HepG2 (cell line): ENCODE results near the gene DLX6. TPM values are rescaled to one million over a fixed set of nuclear protein-coding genes. Genes with fewer than 3 reads are reported as not detected.

ENCODE experiments used
- ATAC-seq: fragments of 200-7000 bp; cut with Tn5 transposase; 3 replicates; pipeline ENCODE4 v1.9.1; 2020; ENCODE audit warnings: mild to moderate bottlenecking, moderate library complexity
- BruUV-seq: library from RNA; stranded (reverse); fragments of 400-500 nt; replicated peaks from 2 replicates; lab custom pipeline; 2021; lab: Mats Ljungman, UMichigan
- CTCF ChIA-PET: fragments of 300-600 bp; formaldehyde crosslinking; extraction: SDS; loops from one replicate; lab custom pipeline; 2021; ENCODE audit warnings: low total read pairs, inconsistent platforms, low intra/inter-chr PET ratio; lab: Yijun Ruan, JAX
- POLR2A ChIA-PET: fragments of 350-600 bp; sonication (Branson Sonifier 250); formaldehyde crosslinking; loops from one replicate; lab custom pipeline; 2020; ENCODE audit warnings: antibody characterized with exemption, inconsistent platforms; lab: Yijun Ruan, JAX
- DNase-seq: peaks from one replicate; pipeline ENCODE4 v3.0.0-alpha.2; 2015; ENCODE audit warnings: low spot score
- FAIRE-seq: peaks from 3 replicates; lab custom pipeline; 2011; peaks lifted over from hg19 to GRCh38; lab: Jason Lieb, UNC
- H2AFZ ChIP-seq: one replicate; pipeline ENCODE4 v1.6.1; 2011; ENCODE audit warnings: low read length, inconsistent platforms
- H3K27ac ChIP-seq: fragments of 300-600 bp; 3 replicates; pipeline ENCODE4 v1.8.0; 2011; ENCODE audit warnings: mixed run types, mild to moderate bottlenecking, mixed read lengths, low read length, inconsistent platforms; ENCODE audit not compliant: insufficient read depth; ENCODE audit errors: extremely low read length
- H3K27me3 ChIP-seq, 2 experiments: fragments of 200-600 bp in 1 of 2; 2 replicates in 1 of 2; 3 replicates in 1 of 2; pipeline versions ENCODE4 v1.6.0 to v1.8.0; 2011; ENCODE audit warnings: low read length in 2 of 2, mild to moderate bottlenecking in 2 of 2, moderate library complexity in 2 of 2, inconsistent platforms in 1 of 2; ENCODE audit not compliant: insufficient read depth in 2 of 2, control insufficient read depth in 1 of 2
- H3K36me3 ChIP-seq, 2 experiments: fragments of 200-600 bp in 1 of 2; replicated peaks in 1 of 2; 2 replicates in 1 of 2; 3 replicates in 1 of 2; pipeline versions ENCODE4 v1.5.1 to v1.8.0; 2011; ENCODE audit warnings: low read length in 2 of 2, inconsistent platforms in 1 of 2; ENCODE audit not compliant: insufficient read depth in 2 of 2, control insufficient read depth in 1 of 2
- H3K4me1 ChIP-seq: 2 replicates; pipeline ENCODE4 v1.5.1; 2012; ENCODE audit warnings: low read length, inconsistent platforms; ENCODE audit not compliant: insufficient read depth
- H3K4me2 ChIP-seq: 2 replicates; pipeline ENCODE4 v1.6.0; 2011; ENCODE audit warnings: low read depth, low read length, inconsistent platforms
- H3K4me3 ChIP-seq, 3 experiments: fragments of 200-600 bp in 1 of 3; sonication (generic), shearing (Covaris generic) in 1 of 3; replicated peaks in 1 of 3; 2 replicates each; pipeline ENCODE4 v1.5.1; 2011 to 2016; ENCODE audit warnings: low read length in 3 of 3, inconsistent platforms in 2 of 3, low read depth in 2 of 3, mild to moderate bottlenecking in 2 of 3, control low read depth in 1 of 3, mixed read lengths in 1 of 3; ENCODE audit not compliant: insufficient read depth in 1 of 3
- H3K79me2 ChIP-seq: one replicate; pipeline ENCODE4 v1.6.1; 2011; ENCODE audit warnings: low read length, inconsistent platforms; ENCODE audit not compliant: insufficient read depth
- H3K9ac ChIP-seq: 2 replicates; pipeline ENCODE4 v1.6.0; 2011; ENCODE audit warnings: mild to moderate bottlenecking, low read depth, low read length, inconsistent platforms; ENCODE audit not compliant: insufficient read depth
- H3K9me3 ChIP-seq: 2 replicates; pipeline ENCODE4 v1.5.1; 2012; ENCODE audit warnings: mild to moderate bottlenecking, low read length
- H4K20me1 ChIP-seq: 2 replicates; pipeline ENCODE4 v1.6.0; 2011; ENCODE audit warnings: inconsistent platforms, mild to moderate bottlenecking, low read length, moderate library complexity; ENCODE audit not compliant: insufficient read depth
- ARHGAP35 ChIP-seq: sonication (generic); formaldehyde crosslinking; IDR thresholded peaks from 2 replicates; pipeline ENCODE4 v1.9.0; 2022; ENCODE audit warnings: mild to moderate bottlenecking, inconsistent platforms, moderate library complexity, missing genetic modification reagents, borderline replicate concordance
- BHLHE40 ChIP-seq: IDR thresholded peaks from 2 replicates; pipeline ENCODE4 v1.6.1; 2011; ENCODE audit warnings: low read length, improper control_type of control experiment
- CC2D1A ChIP-seq: sonication (generic); formaldehyde crosslinking; IDR thresholded peaks from 2 replicates; pipeline ENCODE4 v1.8.1; 2023; ENCODE audit warnings: mild to moderate bottlenecking, missing genetic modification reagents
- FIP1L1 ChIP-seq: fragments of 200-400 bp; formaldehyde crosslinking; IDR thresholded peaks from 2 replicates; pipeline ENCODE4 v1.6.1; 2018; ENCODE audit warnings: low read depth, mild to moderate bottlenecking, low read length, moderate library complexity, borderline replicate concordance; ENCODE audit not compliant: insufficient read depth
- HMGXB3 ChIP-seq: sonication (generic); formaldehyde crosslinking; IDR thresholded peaks from 2 replicates; pipeline ENCODE4 v1.4.0; 2020; ENCODE audit warnings: missing genetic modification reagents, borderline replicate concordance
- KLF11 ChIP-seq: IDR thresholded peaks from 2 replicates; pipeline ENCODE4 v1.6.1; 2016; ENCODE audit warnings: missing compliant biosample characterization
- MEIS2 ChIP-seq: sonication (generic); formaldehyde crosslinking; IDR thresholded peaks from 2 replicates; pipeline ENCODE4 v1.9.0; 2021; ENCODE audit warnings: mild to moderate bottlenecking, missing genetic modification reagents
- MZF1 ChIP-seq: sonication (generic); formaldehyde crosslinking; IDR thresholded peaks from 2 replicates; pipeline ENCODE4 v1.8.1; 2023; ENCODE audit warnings: mild to moderate bottlenecking, missing genetic modification reagents, borderline replicate concordance
- NFE2 ChIP-seq: sonication (generic); formaldehyde crosslinking; IDR thresholded peaks from 2 replicates; pipeline ENCODE4 v1.4.0; 2020; ENCODE audit warnings: missing genetic modification reagents
- SIX4 ChIP-seq: sonication (generic); formaldehyde crosslinking; IDR thresholded peaks from 2 replicates; pipeline ENCODE4 v1.4.0; 2020; ENCODE audit warnings: missing genetic modification reagents
- ZBTB34 ChIP-seq: sonication (generic); formaldehyde crosslinking; IDR thresholded peaks from 2 replicates; pipeline ENCODE4 v1.8.0; 2022; ENCODE audit warnings: mild to moderate bottlenecking, missing genetic modification reagents
- ZNF20 ChIP-seq: sonication (generic); formaldehyde crosslinking; IDR thresholded peaks from 2 replicates; pipeline ENCODE4 v1.4.0; 2020; ENCODE audit warnings: mild to moderate bottlenecking, moderate library complexity, missing genetic modification reagents
- ZNF549 ChIP-seq: sonication (generic); formaldehyde crosslinking; IDR thresholded peaks from 2 replicates; pipeline ENCODE4 v1.5.0; 2020; ENCODE audit warnings: missing genetic modification reagents
- ZNF562 ChIP-seq: sonication (generic); formaldehyde crosslinking; IDR thresholded peaks from 2 replicates; pipeline ENCODE4 v1.8.0; 2022; ENCODE audit warnings: missing genetic modification reagents, borderline replicate concordance
- ZSCAN21 ChIP-seq: sonication (generic); formaldehyde crosslinking; IDR thresholded peaks from 2 replicates; pipeline ENCODE4 v1.8.0; 2022; ENCODE audit warnings: mild to moderate bottlenecking, missing genetic modification reagents, moderate library complexity, borderline replicate concordance
- WGBS: methylation state at CpG from one replicate; pipeline ENCODE4 v1.1.6; 2017; ENCODE audit warnings: low lambda C conversion rate; 5-methylcytosine and 5-hydroxymethylcytosine counted together
- in situ Hi-C: cut with HindIII; loops from 2 replicates; pipeline ENCODE4 v1.10.0; 2017; ENCODE audit warnings: low pct_unique_long_range_greater_than_20kb; ENCODE audit not compliant: extremely low pct_ligation_motif_present
- intact Hi-C: fragments of 100-400 bp; cut with micrococcal nuclease; formaldehyde crosslinking; loops from one replicate; pipeline ENCODE4 v1.10.0; 2022; ENCODE audit not compliant: unreplicated experiment
- polyA plus RNA-seq, 8 experiments: library from polyadenylated mRNA; depleted of rRNA in 3 of 8; stranded (reverse) in 7 of 8; unstranded in 1 of 8; fragments of >200 nt; fragmentation: Illumina TruSeq in 4 of 8; extraction: Trizol in 4 of 8; gene quantifications; 2 replicates each; pipeline versions ENCODE4 v1.2.1 to v1.2.3, GENCODE V29; 2011 to 2016; ENCODE audit warnings: low read depth in 4 of 8, missing spikeins in 1 of 8, mixed read lengths in 1 of 8; ENCODE audit not compliant: insufficient read depth in 1 of 8
- total RNA-seq, 5 experiments: library from RNA; depleted of rRNA; stranded (reverse); fragments of >200 nt; fragmentation: Illumina TruSeq; extraction: Trizol; gene quantifications; 2 replicates each; pipeline ENCODE4 v1.2.3, GENCODE V29; 2016; ENCODE audit warnings: low read depth in 1 of 5

DLX6 gene
- total and polyA plus RNA-seq, 2 of the 13 experiments (the other 11 are each of a cell fraction or from before 2014, with no cell fraction given), result 3.5 to 5.5 TPM

- Histone ChIP-seq H4K20me1 (no peaks in the 10 kb centered on the region), H3K4me2 (no peak overlapping the region), H3K9ac (no peak overlapping the region), H2AFZ (no peak overlapping the region), H3K36me3 (peaks cover 0 to 6% of the 10 kb centered on the region in 2 experiments; a peak in 1 of 5 replicates), H3K27me3 (no peaks in the 10 kb centered on the region), H3K79me2 (no peaks in the 10 kb centered on the region), H3K27ac (no peak overlapping the region), H3K9me3 (no peaks in the 10 kb centered on the region), H3K4me3 (no peak overlapping the region), H3K4me1 (no peaks in the 10 kb centered on the region)
- ATAC-seq (no peak), DNase-seq (no peak), FAIRE-seq (no peak)
- BruUV-seq, result no TSS peak
- intact Hi-C loops (no loop called here), in situ Hi-C loops (no loop called here)
- ChIA-PET CTCF (no interaction called here), POLR2A (interaction anchor here (1.0 to 1.4 kb wide), 2 partner anchors 9 to 44 kb away, joined by 3 read pairs; no protein-coding TSS in a partner anchor)
- 94% methylated on average over 7 of the region's 9 CpGs for WGBS
- TF ChIP-seq MEIS2 (CRISPR knock-in tag) (no peak), NFE2 (CRISPR knock-in tag) (no peak), ZSCAN21 (CRISPR knock-in tag) (no peak), ARHGAP35 (no peak), BHLHE40 (no peak), ZNF20 (CRISPR knock-in tag) (no peak), SIX4 (no peak), MZF1 (CRISPR knock-in tag) (no peak), ZBTB34 (no peak), FIP1L1 (no peak), ZNF549 (CRISPR knock-in tag) (no peak), KLF11 (no peak), HMGXB3 (no peak), CC2D1A (no peak), ZNF562 (CRISPR knock-in tag) (no peak)
These were observed 43.0 kb upstream of the DLX6 start for GRCh38 chr7:96962221-96962885.
